ENCODE data around the gene CHRDL2. TPM values are rescaled to one million over a fixed set of nuclear protein-coding genes. Genes with fewer than 3 reads are reported as not detected.

Gene CHRDL2
- total RNA-seq, 1 donor from 2014 or later = not detected

DNA sequence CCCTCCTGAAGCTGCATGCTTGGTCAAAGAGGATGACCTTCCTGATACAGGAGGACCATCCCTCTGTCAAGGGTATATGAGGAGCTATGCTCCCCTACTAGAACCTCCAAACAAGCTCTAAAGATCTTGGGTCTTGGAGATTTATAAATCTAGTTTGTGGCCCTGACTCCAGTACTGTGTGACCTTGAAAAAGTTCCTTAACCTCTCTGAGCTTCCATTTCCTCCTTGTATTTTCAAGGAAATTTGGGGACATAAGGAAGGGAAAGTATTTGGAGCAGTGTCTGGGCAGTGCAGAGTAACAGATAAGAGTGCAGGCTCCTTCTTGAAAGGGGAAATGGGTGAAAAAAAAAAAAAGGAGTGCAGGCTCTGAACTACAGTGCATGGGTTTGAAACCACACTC lies 45.9 kb downstream of the CHRDL2 start:
- DNase-seq (ENCODE audit: low spot score) = no peak

DNA sequence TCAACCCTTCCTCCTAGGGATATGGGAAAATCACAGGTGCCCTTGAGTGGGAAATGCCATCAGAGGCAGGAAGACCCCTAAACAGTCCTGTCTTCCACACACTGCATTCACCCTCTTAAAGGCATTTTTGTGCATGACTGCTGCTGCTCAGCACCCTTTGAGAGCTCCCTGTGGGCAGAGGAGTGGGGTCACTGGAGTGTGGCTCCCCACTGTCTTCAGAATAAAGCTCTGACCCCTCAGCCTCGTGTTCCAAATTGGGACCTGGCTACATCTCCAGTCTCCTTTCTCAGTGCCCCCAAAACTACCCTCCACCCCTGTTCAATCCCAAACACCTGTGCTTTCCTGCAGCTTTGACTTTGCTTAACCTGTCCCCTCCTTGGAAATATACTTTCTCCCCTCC lies 46.6 kb downstream of the CHRDL2 start:
- DNase-seq (ENCODE audit: low spot score) = no peak

DNA sequence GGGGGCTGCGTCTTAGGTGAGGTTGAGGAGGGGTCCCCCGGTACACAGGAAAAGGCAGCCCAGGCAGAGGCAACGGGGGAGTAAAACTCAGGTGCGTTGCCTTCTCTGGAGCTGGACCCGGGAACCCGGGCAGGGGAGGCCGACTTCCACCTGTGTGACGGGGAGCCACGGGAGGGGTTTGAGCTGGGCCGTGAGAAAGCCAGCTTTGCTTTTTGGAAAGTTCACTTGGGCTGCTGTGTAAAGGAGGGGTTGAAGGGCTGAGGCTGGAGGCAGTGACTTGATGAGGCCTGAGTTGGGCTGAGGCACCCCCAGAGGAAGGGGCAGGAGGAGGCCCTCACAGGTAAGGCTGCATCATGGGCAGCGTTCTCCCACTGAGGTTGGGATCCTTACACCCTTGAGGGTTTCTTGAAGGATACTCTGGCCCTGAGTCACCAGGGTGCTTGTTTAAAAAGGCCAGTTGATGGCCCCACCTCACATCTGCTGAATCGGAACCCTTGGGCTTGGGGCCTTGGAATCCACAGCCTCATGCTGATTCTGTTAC lies 47.2 kb downstream of the CHRDL2 start:
- DNase-seq (ENCODE audit: low spot score) = no peak

DNA sequence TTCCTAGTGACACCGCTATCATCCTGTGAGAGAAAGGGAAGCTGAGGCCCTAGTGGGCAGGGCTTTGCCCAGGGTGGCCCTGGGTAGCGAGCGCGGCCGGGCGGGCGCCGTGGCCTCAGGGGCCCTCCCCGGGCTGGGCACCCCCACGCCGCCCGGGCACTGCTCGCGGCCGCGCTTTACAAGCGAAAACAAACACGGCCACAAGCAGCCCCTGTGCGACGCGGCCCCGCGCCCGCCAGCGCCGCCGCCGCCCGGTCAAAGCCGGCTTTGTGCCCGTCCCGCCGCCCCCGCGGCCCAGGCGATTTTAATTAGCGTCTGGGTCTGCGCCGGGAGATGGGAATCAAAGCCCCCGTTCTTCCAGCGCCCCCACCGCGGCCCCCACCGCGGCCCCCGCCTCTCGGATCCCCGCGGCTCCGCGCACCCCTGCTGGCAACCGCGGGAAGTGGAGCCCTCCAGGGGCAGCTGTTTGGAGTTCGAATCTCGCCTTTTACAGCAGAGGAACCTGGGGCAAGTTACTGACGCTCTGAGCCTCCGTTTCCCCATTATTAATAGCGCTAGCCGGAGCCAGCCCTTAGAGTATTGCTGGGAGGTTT lies 47.9 kb downstream of the CHRDL2 start:
- no peak for DNase-seq (ENCODE audit: low spot score)

DNA sequence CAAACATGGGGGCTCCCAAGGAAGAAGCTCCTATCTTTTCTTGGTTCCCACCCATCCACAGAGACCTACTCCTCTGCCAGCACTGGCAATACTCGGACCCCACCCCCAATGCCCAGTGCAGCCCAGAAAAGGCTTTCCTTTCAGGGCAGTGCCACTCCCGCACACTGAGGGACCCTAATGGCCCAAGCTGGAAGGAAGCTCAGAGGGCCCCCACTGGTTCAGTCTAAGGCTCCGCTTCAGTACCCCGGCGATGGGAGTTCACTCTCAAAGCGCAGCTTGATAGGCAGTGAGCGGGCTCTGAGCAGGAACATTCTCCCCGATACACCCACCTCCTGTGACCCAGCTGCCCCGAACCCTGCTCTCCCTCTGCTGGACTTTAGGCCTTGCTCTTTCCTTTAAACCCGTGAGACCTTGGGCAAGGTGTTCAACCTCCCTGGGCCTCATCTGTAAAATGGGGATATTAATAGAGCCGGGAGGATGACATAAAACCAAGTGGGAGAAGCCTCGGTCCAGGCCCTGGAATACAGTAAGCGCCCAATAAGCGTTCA lies 48.4 kb downstream of the CHRDL2 start:
- no peak for DNase-seq (ENCODE audit: low spot score)

DNA sequence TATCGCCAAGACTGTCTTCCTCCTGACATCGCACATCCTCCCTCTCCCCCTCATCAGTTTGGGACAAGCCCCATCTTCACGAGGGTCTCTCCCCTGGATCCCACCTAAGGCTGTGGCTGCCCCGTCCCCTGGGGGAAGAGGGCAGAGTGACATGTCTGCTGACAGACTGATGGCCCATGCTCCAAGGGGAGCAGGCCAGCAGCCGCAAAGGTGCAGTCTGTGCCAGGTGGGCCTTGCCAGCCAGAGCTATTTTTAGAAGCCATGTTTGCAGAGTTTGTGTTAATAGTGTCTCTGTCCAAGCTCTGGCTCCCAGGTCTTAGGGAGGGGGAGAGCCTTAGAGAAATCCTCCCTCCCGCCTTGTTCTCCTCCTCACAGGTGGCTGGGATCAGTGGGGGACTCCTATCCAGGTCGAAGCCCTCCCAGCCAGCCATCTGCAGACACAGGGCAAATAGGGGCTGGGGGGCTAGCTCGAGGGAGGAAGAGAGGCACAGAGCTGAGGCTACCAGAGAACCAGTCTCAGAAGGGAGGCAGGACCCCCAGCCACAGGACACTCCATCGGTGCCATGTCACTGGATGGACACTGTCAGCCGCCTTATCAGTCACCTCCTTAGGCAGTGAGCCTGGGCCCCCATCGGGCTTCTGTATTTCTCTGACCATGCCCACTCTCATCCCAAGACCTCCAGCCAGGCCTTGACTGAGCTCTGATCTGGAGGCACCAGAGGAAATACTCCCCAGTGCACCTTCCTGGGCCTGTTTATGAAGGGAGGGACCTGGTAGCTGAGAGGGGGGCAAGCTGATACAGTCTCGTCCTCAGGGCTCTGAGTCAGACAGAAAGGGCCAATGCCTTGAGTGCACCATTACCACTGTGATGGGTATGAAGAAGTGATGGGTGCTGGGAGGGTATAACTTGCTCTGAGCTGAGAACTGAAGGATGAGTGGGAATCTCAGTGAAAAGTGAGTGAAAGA lies 49.3 kb downstream of the CHRDL2 start:
- DNase-seq (ENCODE audit: low spot score) = no peak

DNA sequence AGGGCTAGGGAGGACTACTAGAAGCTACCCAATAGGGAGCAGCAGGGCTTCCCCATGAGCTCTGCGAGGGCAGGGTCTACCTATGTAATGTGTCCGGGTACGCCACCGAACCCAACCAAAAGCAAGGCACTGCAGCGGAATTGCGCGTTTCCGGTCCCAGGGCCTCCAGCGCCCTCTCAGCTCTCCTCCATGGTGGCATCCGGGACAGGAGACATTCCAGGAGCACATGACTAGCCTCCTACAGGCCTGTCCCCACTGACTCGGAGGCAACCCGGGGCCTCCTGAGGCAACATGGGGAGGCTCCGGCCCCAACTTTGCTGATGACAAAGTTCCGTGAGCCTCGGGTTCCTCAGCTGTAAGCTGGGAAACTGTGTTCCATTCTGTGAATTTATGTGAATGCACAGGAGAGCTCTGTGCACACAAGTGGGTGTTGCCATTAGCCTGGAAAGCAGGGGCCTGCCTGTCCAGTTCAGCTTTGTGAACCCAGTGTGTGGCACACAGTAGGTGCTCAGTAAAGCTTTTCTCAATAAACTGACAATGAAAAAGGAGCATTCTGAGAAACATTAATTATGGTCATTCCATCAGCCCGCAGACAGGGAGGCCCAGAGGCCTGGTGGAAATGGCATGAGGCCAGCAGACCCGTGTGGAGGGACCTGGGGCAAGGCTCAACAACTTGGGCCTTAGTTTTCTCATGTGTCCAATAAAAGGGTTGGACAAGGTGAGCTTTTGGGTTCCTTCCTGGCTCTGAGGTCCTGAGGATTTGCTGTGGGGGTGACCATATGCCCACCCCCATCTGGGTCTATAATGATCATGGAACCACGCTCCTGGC lies 50.3 kb downstream of the CHRDL2 start:
- DNase-seq (ENCODE audit: low spot score) = no peak

GRCh38 chr11:74680035-74680671 lies 51.1 kb downstream of the CHRDL2 start:
- no peak for DNase-seq (ENCODE audit: low spot score)

- DNase-seq (ENCODE audit: low spot score) = no peak
Measured at GRCh38 chr11:74679513-74679865, 51.7 kb downstream of the CHRDL2 start.

GRCh38 chr11:74678591-74679512 lies 52.4 kb downstream of the CHRDL2 start:
- no peak for DNase-seq (ENCODE audit: low spot score)

DNA sequence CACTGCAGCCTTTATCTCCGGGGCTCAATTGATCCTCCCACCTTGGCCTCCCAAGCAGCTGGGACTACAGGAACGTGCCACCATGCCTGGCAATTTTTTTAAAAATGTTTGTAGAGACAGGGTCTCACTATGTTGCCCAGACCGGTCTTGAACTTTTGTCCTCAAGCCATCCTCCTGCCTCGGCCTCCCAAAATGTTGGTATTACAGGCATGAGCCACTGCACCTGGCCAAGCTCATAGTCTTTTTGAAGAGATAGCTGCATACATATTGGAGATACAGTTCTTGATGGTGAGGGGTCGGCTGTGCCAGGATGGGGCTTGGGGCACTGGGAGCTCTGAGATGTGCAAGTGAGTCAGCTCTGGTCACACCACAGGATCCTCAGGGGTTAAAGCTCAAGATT lies 53.2 kb downstream of the CHRDL2 start:
- DNase-seq (ENCODE audit: low spot score) = no peak

DNA sequence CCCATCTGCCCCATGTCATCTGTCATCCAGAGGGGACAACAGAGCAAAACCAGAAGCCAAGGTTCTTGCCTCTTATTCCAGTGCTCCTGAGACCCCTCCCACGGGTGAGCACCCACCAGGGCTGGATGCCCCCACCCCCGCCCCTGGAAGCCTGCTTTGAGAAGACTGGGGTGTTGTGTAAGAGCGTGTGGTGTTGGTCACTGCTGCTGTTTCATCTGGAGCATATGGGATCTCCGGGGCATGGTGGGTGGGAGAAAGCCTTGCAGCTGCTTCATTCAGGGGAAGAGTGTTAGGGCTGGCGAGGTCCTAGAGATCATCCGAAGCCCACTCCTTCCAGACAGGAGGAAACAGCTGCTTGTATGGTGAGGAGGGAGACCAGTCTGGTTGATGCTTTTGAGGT lies 54.1 kb downstream of the CHRDL2 start:
- no peak for DNase-seq (ENCODE audit: low spot score)

DNA sequence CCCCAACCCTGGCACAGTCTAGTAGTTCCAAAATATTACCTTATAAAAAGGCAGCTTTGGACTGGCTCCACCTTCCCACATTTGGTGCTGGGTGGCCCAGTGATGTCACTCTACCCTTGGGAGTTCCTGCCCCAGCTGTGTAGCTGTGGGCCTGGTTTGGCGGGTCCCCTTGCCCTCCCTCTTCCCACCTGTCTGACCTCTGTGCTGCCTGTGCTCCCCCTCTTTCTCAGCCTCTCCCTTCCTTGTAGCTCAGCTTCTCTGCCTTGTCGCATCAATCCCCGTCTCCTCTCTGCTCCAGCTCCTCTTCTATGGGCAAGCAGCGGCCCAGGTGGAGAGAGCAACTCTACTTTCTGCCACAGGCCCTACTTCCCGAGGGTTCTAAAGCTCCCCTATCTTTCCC lies 54.6 kb downstream of the CHRDL2 start:
- DNase-seq (ENCODE audit: low spot score) = no peak

GRCh38 chr11:74675761-74676160 lies 55.5 kb downstream of the CHRDL2 start:
- peak; percentile 53 for DNase-seq (ENCODE audit: low spot score)

DNA sequence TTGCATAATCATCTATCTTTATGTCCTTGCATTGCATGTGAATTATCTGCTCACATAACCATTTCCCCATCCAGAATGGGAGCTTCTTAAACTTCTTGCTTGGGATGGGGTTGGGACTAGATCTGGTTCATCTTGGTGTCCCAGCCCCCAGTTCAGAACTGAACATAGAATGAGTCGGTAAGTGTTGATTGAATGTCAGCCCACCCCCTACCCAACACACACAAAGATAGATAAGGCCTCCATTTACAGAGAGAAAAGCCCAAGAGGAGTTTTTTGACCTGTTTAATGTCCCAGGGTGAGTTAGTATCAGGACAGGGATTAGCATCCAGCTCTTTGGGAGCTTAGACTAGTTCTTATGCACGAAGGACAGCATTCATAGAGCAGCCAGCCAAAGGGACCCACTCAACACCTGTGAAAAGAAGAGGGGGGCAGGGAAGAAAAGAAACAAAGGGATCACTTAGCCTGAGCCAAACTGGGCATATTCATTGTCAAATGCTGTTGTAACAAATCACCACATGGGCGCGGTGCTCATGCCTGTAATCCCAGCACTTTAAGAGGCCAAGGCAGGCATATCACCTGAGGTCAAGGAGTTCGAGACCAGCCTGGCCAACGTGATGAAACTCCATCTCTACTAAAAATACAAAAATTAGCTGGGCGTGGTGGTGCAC lies 57.4 kb downstream of the CHRDL2 start:
- DNase-seq (ENCODE audit: low spot score) = peak; percentile 81

GRCh38 chr11:74672956-74673692 lies 58.1 kb downstream of the CHRDL2 start:
- peak; percentile 98 for DNase-seq (ENCODE audit: low spot score)

DNA sequence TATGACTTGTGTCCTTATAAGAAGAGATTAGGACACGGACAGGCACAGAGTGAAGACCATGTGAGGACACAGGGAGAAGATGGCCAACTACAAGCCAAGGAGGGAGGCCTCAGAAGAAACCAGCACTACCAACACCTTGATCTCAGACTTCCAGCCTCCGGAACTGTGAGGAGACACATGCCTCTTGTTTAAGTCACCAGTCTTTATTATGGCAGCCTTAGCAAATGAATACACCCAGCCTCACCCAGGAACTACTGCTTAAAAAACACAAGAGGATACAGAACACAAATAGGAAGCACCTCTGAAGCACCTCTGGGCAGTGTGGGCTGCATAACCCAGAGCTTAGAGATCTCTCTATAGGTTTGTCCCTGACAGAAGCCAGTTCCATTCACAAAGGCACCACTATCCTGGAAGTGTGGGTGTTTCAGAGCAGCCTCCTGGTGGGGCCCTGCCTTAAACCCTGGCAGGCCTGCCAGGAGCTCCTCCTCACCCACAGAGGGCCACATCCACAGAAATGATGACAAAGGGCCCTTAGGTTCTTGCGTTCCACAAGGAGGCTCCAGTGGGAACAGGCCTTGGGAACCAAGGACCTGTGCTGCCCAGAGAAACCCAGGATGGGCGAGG lies 58.8 kb downstream of the CHRDL2 start:
- DNase-seq (ENCODE audit: low spot score) = no peak

GRCh38 chr11:74671520-74672196 lies 59.6 kb downstream of the CHRDL2 start:
- no peak for DNase-seq (ENCODE audit: low spot score)
